GM19452 (cell line): ENCODE measurements around the gene SOX18.

Experiments
- ATAC-seq: cut with Tn5 transposase; IDR thresholded peaks from one replicate; pipeline ENCODE4 v1.9.1; 2021; ENCODE audit not compliant: unreplicated experiment

The SOX18 gene

GRCh38 chr20:64080813-64081623, 31.6 kb upstream of the SOX18 start:
- no peak for ATAC-seq

- ATAC-seq: peak; percentile 34
These were observed 30.8 kb upstream of the SOX18 start, which contains the start of gene OPRL1 for GRCh38 chr20:64080013-64080812. Gene OPRL1, plus strand, starts transcription at chr20:64080082. Its CDS starts 12,639 bp downstream, at chr20:64092721.

- ATAC-seq: peak; percentile 37
These were observed 30.0 kb upstream of the SOX18 start, which contains the start of gene RGS19 for GRCh38 chr20:64079273-64080012. Gene RGS19, minus strand, starts transcription at chr20:64079518. Its CDS starts 2,632 bp downstream, at chr20:64076886.

GRCh38 chr20:64078934-64079272, 29.5 kb upstream of the SOX18 start:
- ATAC-seq: no peak

- ATAC-seq: no peak
These were observed 28.6 kb upstream of the SOX18 start for GRCh38 chr20:64077876-64078551.

GRCh38 chr20:64077541-64077875, 28.1 kb upstream of the SOX18 start:
- no peak for ATAC-seq

- no peak for ATAC-seq
These were observed 27.7 kb upstream of the SOX18 start for GRCh38 chr20:64077094-64077493.

GRCh38 chr20:64076061-64076997, 26.9 kb upstream of the SOX18 start:
- no peak for ATAC-seq

GRCh38 chr20:64075556-64075955, 26.1 kb upstream of the SOX18 start:
- no peak for ATAC-seq

- ATAC-seq: no peak
These were observed 25.5 kb upstream of the SOX18 start for GRCh38 chr20:64074963-64075362.

GRCh38 chr20:64074184-64074789, 24.8 kb upstream of the SOX18 start:
- ATAC-seq: no peak

- no peak for ATAC-seq
These were observed 24.2 kb upstream of the SOX18 start for GRCh38 chr20:64073476-64074183.

GRCh38 chr20:64072498-64073063, 23.1 kb upstream of the SOX18 start:
- ATAC-seq: no peak

GRCh38 chr20:64071341-64072332, 22.2 kb upstream of the SOX18 start:
- ATAC-seq: no peak

GRCh38 chr20:64070244-64070993, 21.0 kb upstream of the SOX18 start:
- no peak for ATAC-seq

GRCh38 chr20:64069614-64070243, 20.3 kb upstream of the SOX18 start:
- ATAC-seq: no peak
